GM18868 (cell line): Measurements from ENCODE around the gene EFNB1.

ENCODE experiments used
- ATAC-seq: cut with Tn5 transposase; IDR thresholded peaks from one replicate; pipeline ENCODE4 v1.9.1; 2021; ENCODE audit warnings: mild to moderate bottlenecking, moderate library complexity; ENCODE audit not compliant: unreplicated experiment

EFNB1 gene

DNA sequence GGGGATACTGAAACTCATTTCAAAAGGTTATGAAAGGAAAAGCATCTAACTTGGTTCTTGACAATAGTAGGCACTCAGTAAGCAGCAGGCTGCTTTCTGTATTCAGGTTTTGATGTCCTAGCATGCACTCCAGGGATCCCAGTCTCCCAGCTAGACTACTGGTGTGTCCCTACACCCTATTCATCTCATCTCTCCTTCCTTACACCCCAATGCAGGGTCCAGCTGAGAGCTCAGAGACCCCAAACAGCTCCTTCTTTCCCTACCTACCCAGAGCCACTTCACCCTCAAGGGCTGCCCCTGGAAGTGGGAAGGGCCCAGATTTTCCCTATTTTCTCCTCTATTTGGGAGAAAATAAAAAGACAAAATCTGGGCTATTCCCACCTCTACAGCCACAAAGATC, 1.6 kb upstream of the EFNB1 start:
- ATAC-seq, result no peak

GRCh38 chrX:68827848-68828624, 785 bp upstream of the EFNB1 start:
- ATAC-seq, result peak; percentile 35

DNA sequence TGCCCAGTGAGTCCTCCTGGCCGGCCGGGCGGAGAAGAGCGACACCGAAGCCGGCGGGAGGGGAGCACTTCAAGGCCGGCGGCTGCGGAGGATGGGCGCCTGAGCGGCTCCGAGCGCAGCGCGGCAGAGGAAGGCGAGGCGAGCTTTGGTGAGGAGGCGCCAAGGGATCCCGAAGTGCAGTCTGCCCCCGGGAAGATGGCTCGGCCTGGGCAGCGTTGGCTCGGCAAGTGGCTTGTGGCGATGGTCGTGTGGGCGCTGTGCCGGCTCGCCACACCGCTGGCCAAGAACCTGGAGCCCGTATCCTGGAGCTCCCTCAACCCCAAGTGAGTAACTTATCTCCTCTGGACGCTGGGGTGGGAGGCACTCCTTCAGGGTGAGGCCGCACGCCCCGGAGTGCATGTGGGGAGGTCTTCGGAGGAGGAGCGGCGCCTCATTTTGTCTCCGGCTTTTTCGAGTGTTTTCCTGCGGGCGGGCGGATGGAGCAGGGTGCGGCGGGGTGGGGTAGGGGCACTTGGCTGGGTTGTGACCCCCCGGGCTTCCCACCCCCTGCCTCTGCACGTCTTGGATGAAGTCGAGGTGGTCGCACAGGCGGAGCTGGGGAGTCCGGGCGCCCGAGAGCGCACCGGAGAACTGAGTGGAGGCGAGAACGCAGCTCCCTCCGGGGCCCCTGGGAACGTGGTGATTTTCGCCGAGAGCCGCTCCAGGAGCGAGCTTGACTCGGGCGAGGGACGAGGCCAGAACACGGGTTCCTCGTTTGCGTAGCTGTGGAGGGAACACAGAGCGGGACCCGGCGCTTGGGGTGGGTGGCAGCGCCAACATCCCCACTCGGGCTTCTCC, 979 bp downstream of the EFNB1 start:
- ATAC-seq, result no peak

- no peak for ATAC-seq
Observed at GRCh38 chrX:68830419-68831404, 1.9 kb downstream of the EFNB1 start.

- no peak for ATAC-seq
Observed at GRCh38 chrX:68831405-68832100, 2.7 kb downstream of the EFNB1 start.

- ATAC-seq, result peak; percentile 56
Observed at GRCh38 chrX:68832101-68832416, 3.2 kb downstream of the EFNB1 start.

- no peak for ATAC-seq
Observed at GRCh38 chrX:68832516-68833447, 4.0 kb downstream of the EFNB1 start.

DNA sequence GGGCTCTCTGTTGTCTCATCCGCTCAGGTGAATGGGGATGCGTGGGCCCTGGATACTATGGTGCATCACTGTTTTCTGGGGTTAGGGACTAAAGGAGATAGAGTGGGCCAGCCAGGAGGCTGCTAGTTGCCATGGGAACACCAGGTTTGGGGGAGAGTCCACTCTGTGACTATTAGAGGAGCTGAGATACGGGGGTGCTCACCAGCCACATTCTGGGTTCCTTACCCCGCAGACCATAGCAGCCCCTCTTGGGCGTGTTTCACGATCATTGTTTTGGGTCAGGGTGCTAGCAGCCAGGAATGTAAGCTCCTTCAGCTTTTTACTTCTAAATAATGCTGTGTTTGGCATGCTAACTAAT, 4.6 kb downstream of the EFNB1 start:
- no peak for ATAC-seq

DNA sequence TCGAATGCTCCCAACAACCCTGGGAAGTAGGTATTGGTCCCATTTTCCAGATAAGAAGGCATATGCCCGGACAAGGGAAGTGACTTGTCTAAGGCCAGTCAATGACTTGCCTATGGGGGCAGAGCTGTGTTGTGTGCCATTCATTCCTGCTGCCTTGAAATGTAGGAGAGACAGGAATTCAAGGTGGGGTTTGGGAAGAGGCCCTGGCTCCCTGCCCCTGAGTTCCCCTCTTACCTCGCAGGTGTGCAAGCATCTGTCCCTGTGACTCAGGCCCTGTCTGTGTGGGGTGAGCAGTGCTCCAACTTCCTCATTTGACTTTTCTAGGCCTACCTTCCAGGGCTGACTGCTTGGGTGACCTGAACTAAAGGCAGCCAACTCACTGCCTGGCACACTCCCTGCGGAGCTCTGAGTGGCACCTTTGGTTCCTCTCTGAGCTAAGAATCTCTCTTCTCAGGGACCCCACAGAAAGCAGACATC, 5.1 kb downstream of the EFNB1 start:
- peak; percentile 45 for ATAC-seq

- ATAC-seq, result no peak
Observed at GRCh38 chrX:68834371-68835103, 5.7 kb downstream of the EFNB1 start.

DNA sequence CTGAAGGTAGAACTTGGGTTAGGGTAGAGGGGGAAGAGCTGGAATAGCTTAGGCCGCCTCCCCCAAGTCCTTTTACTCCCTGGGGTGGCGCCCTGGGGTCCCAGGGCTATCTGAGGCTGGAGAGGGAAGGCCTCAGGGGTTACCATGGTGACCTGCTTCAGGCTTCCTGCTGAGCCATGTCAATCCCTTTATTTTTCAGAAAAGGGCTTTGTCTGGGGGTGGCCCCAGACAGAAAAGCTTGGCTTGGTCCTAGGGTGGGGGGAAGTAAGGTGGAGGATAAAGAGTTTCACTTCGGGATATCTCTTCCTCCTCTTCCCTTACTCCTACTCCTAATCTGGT, 6.3 kb downstream of the EFNB1 start:
- ATAC-seq, result no peak

- no peak for ATAC-seq
Observed at GRCh38 chrX:68835468-68835867, 6.6 kb downstream of the EFNB1 start.

GRCh38 chrX:68837119-68837518, 8.3 kb downstream of the EFNB1 start:
- no peak for ATAC-seq

DNA sequence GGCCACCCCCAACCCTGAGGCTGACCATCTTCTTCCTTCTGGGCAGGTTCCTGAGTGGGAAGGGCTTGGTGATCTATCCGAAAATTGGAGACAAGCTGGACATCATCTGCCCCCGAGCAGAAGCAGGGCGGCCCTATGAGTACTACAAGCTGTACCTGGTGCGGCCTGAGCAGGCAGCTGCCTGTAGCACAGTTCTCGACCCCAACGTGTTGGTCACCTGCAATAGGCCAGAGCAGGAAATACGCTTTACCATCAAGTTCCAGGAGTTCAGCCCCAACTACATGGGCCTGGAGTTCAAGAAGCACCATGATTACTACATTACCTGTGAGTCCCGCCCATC, 9.7 kb downstream of the EFNB1 start:
- no peak for ATAC-seq

DNA sequence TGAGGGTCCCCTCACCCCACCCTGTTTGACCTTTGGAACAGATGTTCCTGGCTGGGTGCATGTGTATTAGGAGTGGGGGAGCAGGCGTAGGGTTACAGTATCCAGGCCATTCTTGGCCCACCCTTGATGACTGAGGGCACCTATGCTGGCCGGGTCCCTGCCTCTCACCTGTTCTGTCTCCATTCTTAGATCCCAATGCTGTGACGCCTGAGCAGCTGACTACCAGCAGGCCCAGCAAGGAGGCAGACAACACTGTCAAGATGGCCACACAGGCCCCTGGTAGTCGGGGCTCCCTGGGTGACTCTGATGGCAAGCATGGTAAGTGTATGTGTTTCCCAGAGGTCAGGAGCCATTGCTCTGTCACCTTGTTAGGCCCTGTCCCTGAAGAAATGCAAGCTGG, 10.9 kb downstream of the EFNB1 start:
- no peak for ATAC-seq

DNA sequence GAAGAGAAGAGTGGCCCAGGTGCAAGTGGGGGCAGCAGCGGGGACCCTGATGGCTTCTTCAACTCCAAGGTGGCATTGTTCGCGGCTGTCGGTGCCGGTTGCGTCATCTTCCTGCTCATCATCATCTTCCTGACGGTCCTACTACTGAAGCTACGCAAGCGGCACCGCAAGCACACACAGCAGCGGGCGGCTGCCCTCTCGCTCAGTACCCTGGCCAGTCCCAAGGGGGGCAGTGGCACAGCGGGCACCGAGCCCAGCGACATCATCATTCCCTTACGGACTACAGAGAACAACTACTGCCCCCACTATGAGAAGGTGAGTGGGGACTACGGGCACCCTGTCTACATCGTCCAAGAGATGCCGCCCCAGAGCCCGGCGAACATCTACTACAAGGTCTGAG, 11.4 kb downstream of the EFNB1 start:
- ATAC-seq, result no peak

- ATAC-seq, result no peak
Observed at GRCh38 chrX:68841251-68842049, 12.6 kb downstream of the EFNB1 start.

DNA sequence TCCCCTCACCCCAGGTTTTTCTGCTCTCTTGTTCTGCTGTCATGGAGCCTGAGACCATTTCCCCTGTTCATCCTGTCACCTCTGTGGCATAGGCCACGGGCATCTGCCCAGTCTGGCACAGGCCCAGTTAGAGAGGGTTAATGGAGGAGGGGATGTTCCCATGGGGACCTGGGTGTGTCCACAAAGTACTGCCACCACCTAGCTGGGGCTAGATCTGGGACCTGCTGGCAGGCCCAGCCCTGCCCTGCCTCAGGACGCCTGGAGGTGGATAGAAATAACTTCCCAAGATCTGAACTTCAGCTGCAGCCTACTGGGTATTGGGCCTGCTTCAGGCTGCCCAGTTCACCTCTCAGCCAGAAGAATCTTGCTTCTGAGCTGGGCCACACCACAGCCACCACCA, 13.5 kb downstream of the EFNB1 start:
- no peak for ATAC-seq
